ENCODE data around the gene PDE4A.
A peak's percentile ranks its signal among the peaks of the same experiment; 100 is the strongest.

The PDE4A gene

GRCh38 chr19:10384580-10384979 lies 35.8 kb upstream of the PDE4A start:
- DNase-seq (ENCODE audit: low read depth) = no peak
- H3K4me3 ChIP-seq (ENCODE audit: low read depth, low read length) = no peak overlapping the region
- no peak for TF ChIP-seq CTCF (IDR thresholded peaks at IDR 0.05; ENCODE audit: control insufficient read depth, extremely low read depth, insufficient read depth)

- peak; percentile 91 for TF ChIP-seq CTCF (IDR thresholded peaks at IDR 0.05; ENCODE audit: control insufficient read depth, extremely low read depth, insufficient read depth)
- DNase-seq (ENCODE audit: low read depth) = peak; percentile 57
- H3K4me3 ChIP-seq (ENCODE audit: low read depth, low read length) = no peak overlapping the region
Measured at GRCh38 chr19:10388957-10389356, 31.4 kb upstream of the PDE4A start.

- DNase-seq (ENCODE audit: low read depth) = no peak
- TF ChIP-seq CTCF (IDR thresholded peaks at IDR 0.05; ENCODE audit: control insufficient read depth, extremely low read depth, insufficient read depth) = peak; percentile 17; the same call in 1 of the 2 replicates
- H3K4me3 ChIP-seq (ENCODE audit: low read depth, low read length) = no peak overlapping the region
Measured at GRCh38 chr19:10389863-10390262, 30.5 kb upstream of the PDE4A start.

GRCh38 chr19:10390652-10391286 lies 29.6 kb upstream of the PDE4A start:
- DNase-seq (ENCODE audit: low read depth) = peak; percentile 30
- no peak overlapping the region for H3K4me3 ChIP-seq (ENCODE audit: low read depth, low read length)
- peak; percentile 92 for TF ChIP-seq CTCF (IDR thresholded peaks at IDR 0.05; ENCODE audit: control insufficient read depth, extremely low read depth, insufficient read depth)

- TF ChIP-seq CTCF (IDR thresholded peaks at IDR 0.05; ENCODE audit: control insufficient read depth, extremely low read depth, insufficient read depth) = no peak
- no peak for DNase-seq (ENCODE audit: low read depth)
- H3K4me3 ChIP-seq (ENCODE audit: low read depth, low read length) = no peak overlapping the region
Measured at GRCh38 chr19:10392120-10392519, 28.2 kb upstream of the PDE4A start.

GRCh38 chr19:10393137-10393536 lies 27.2 kb upstream of the PDE4A start:
- TF ChIP-seq CTCF (IDR thresholded peaks at IDR 0.05; ENCODE audit: control insufficient read depth, extremely low read depth, insufficient read depth) = no peak
- H3K4me3 ChIP-seq (ENCODE audit: low read depth, low read length) = no peak overlapping the region
- DNase-seq (ENCODE audit: low read depth) = no peak

GRCh38 chr19:10395003-10395402 lies 25.3 kb upstream of the PDE4A start:
- no peak for DNase-seq (ENCODE audit: low read depth)
- no peak for TF ChIP-seq CTCF (IDR thresholded peaks at IDR 0.05; ENCODE audit: control insufficient read depth, extremely low read depth, insufficient read depth)
- no peak overlapping the region for H3K4me3 ChIP-seq (ENCODE audit: low read depth, low read length)

All from LNCaP clone FGC (cell line).